HEK293T (cell line): ENCODE results near the gene GIPC2.

Source experiments
- CTCF ChIA-PET: fragments of 350-600 bp; formaldehyde crosslinking; extraction: SDS; loops from one replicate; lab custom pipeline; 2021; ENCODE audit warnings: antibody characterized with exemption, inconsistent platforms; lab: Yijun Ruan, JAX
- POLR2A ChIA-PET: fragments of 350-600 bp; formaldehyde crosslinking; extraction: SDS; loops from one replicate; lab custom pipeline; 2020; ENCODE audit warnings: antibody characterized with exemption, inconsistent platforms; lab: Yijun Ruan, JAX
- DNase-seq: peaks from one replicate; pipeline ENCODE4 v3.0.0; 2012; ENCODE audit warnings: mixed read lengths; ENCODE audit errors: extremely low spot score
- ARNT ChIP-seq: fragments of 450-650 bp; IDR thresholded peaks from 2 replicates; pipeline ENCODE4 v1.6.1; 2017; ENCODE audit warnings: mild to moderate bottlenecking
- BHLHE40 ChIP-seq: fragments of 450-650 bp; IDR thresholded peaks from 2 replicates; pipeline ENCODE4 v1.6.1; 2016; ENCODE audit warnings: mild to moderate bottlenecking, moderate library complexity, borderline replicate concordance
- CTBP1 ChIP-seq: fragments of 450-650 bp; IDR thresholded peaks from 2 replicates; pipeline ENCODE4 v1.6.1; 2016; ENCODE audit warnings: borderline replicate concordance
- ELF4 ChIP-seq: fragments of 450-650 bp; IDR thresholded peaks from 2 replicates; pipeline ENCODE4 v1.6.1; 2017; ENCODE audit warnings: antibody characterized with exemption
- FOXA1 ChIP-seq: fragments of 450-650 bp; IDR thresholded peaks from 2 replicates; pipeline ENCODE4 v1.6.1; 2016; ENCODE audit warnings: mild to moderate bottlenecking
- FOXK2 ChIP-seq: fragments of 450-650 bp; IDR thresholded peaks from 2 replicates; pipeline ENCODE4 v1.6.1; 2016; ENCODE audit warnings: mild to moderate bottlenecking
- FOXM1 ChIP-seq: fragments of 450-650 bp; IDR thresholded peaks from 2 replicates; pipeline ENCODE4 v1.6.1; 2017; ENCODE audit warnings: mild to moderate bottlenecking, borderline replicate concordance
- HDGF ChIP-seq: fragments of 450-650 bp; IDR thresholded peaks from 2 replicates; pipeline ENCODE4 v1.6.1; 2017; ENCODE audit warnings: antibody characterized with exemption, borderline replicate concordance
- L3MBTL2 ChIP-seq: fragments of 450-650 bp; conservative IDR thresholded peaks from 2 replicates; pipeline ENCODE4 v1.6.1; 2016; ENCODE audit warnings: mild to moderate bottlenecking
- LEF1 ChIP-seq: fragments of 450-650 bp; IDR thresholded peaks from 2 replicates; pipeline ENCODE4 v1.6.1; 2017; ENCODE audit warnings: mild to moderate bottlenecking, borderline replicate concordance
- NFRKB ChIP-seq: fragments of 450-650 bp; IDR thresholded peaks from 2 replicates; pipeline ENCODE4 v1.6.1; 2016; ENCODE audit warnings: mild to moderate bottlenecking, moderate library complexity
- PKNOX1 ChIP-seq: fragments of 450-650 bp; IDR thresholded peaks from 2 replicates; pipeline ENCODE4 v1.6.1; 2016
- SP1 ChIP-seq: fragments of 450-650 bp; IDR thresholded peaks from 2 replicates; pipeline ENCODE4 v1.6.1; 2017
- SUZ12 ChIP-seq: fragments of 450-650 bp; IDR thresholded peaks from 2 replicates; pipeline ENCODE4 v1.6.1; 2016; ENCODE audit warnings: mild to moderate bottlenecking
- TARDBP ChIP-seq: fragments of 450-650 bp; IDR thresholded peaks from 2 replicates; pipeline ENCODE4 v1.6.1; 2016
- ZNF384 ChIP-seq: fragments of 450-650 bp; IDR thresholded peaks from 2 replicates; pipeline ENCODE4 v1.6.1; 2016

The GIPC2 gene

DNA sequence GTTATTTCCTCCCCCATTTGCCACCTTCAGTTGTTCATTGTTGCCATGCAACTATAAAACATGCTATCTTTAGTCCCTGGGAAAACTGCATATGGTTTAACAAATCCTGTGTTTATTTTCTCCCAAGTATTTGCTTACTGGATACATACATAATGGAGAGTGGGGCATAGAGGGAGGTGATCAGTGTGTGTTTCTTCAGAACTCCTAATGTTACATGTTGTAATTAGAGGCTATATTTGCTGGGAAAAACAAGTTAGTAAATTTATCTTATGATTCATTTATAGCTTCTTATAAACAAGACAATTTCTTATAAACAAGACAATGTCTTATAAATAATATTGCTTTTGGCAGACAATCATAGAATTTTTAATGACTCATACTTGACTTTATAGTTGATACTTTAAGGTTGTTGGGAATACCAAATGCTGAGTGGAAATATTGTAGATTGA is 7.3 kb upstream of the GIPC2 start:
- no peak for DNase-seq
- ChIA-PET POLR2A (no interaction called here), CTCF (no interaction called here)
- no peak for TF ChIP-seq FOXM1
- TF ChIP-seq L3MBTL2 = no peak
- no peak for TF ChIP-seq PKNOX1
- TF ChIP-seq SP1 = no peak
- no peak for TF ChIP-seq TARDBP
- no peak for TF ChIP-seq CTBP1
- no peak for TF ChIP-seq ARNT
- TF ChIP-seq HDGF = no peak
- no peak for TF ChIP-seq BHLHE40

DNA sequence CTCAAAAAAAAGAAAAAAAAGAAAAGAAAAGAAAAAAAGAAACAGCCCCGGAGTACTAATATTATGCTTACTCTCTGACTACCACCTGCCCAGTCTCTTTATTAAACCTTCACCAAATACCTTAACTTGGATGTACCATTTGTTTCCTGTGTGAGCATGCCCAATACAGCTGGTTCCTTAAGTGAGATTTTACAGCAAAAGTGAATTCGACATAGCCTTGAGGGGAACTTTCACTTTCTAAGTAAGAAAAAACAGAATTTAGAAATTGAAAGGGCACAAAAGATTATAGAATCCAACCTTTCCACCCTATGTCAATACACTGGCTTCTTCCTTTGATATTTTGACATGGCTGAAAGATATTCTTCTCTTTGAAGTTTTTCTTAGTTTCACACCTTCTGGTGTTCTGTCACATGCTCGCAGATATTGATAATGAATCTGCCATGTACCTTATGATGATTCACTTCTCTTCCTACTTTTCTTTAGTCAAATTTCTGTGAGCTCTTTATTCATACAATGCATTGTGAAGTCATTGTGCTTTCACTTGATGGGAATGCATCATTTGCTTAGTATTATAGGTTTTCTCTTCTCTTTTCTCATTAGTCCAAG is 5.2 kb upstream of the GIPC2 start:
- ChIA-PET CTCF (no interaction called here), POLR2A (no interaction called here)
- DNase-seq = no peak
- TF ChIP-seq HDGF (no peak), SP1 (no peak), NFRKB (no peak), L3MBTL2 (no peak), FOXA1 (no peak), TARDBP (no peak), LEF1 (no peak), CTBP1 (no peak), FOXK2 (no peak), PKNOX1 (no peak), SUZ12 (no peak), ARNT (no peak), FOXM1 (no peak), BHLHE40 (no peak), ELF4 (no peak), ZNF384 (no peak)

DNA sequence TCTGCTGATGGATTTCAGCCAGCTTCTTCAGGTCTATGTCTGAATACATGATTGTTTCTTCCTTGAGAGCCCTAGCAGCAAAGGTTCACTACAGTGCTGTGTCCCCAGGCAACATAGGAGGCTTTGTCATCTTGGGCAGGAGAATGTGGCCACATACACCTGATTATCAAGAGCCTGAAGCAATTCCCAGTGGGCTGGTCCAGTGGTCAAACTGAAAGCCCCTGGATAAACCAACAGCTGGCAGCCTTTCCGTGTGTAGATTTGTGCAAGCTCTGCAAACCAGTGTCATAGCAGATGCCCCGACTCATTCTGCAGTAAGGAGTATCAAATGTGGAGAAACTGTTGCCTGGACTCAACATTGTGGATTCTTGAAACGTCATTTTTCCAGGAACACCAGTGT is 2.3 kb upstream of the GIPC2 start:
- ChIA-PET POLR2A (interaction anchor here (1.0 kb wide), 1 partner anchor 39 kb away, joined by 3 read pairs; the partner anchor contains the start of gene DNAJB4), CTCF (interaction anchor here (1.2 kb wide), 1 partner anchor 10 kb away, joined by 9 read pairs; no protein-coding TSS in a partner anchor)
- no peak for DNase-seq
- TF ChIP-seq SP1 = no peak
- no peak for TF ChIP-seq FOXA1
- TF ChIP-seq NFRKB = no peak
- TF ChIP-seq L3MBTL2 = no peak
- TF ChIP-seq FOXK2 = no peak
- TF ChIP-seq SUZ12 = no peak
- no peak for TF ChIP-seq TARDBP

- ChIA-PET POLR2A (interaction anchor here (2.0 kb wide), 1 partner anchor 40 kb away, joined by 5 read pairs; the partner anchor contains the start of gene DNAJB4), CTCF (no interaction called here)
- TF ChIP-seq LEF1 = no peak
- TF ChIP-seq SP1 = no peak
- no peak for TF ChIP-seq L3MBTL2
- no peak for TF ChIP-seq ELF4
- TF ChIP-seq FOXK2 = no peak
- no peak for TF ChIP-seq TARDBP
- TF ChIP-seq FOXA1 = no peak
- TF ChIP-seq PKNOX1 = no peak
- no peak for TF ChIP-seq BHLHE40
- TF ChIP-seq ARNT = no peak
- TF ChIP-seq ZNF384 = no peak
- DNase-seq = no peak
Measured at GRCh38 chr1:78044796-78045562, 787 bp upstream of the GIPC2 start.

DNA sequence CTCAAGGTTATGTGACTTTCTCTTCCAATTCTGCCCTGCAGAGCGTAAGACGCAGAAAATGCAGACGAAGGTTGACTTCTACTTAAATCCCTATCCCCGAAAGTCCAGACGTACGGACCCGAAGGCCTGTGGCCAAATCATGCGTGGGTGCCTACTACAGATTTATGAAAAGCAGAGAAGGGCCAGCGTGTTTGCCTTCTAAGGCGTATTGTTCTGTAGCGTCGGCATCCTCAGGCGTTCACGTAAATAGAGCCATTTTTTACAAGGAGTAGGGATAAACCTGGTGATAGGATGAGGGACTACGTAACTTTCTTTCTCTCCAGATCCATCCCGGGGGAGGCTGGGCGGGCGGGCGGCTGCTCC is 222 bp upstream of the GIPC2 start:
- no peak for TF ChIP-seq ELF4
- no peak for TF ChIP-seq TARDBP
- TF ChIP-seq SP1 = no peak
- no peak for TF ChIP-seq ZNF384
- TF ChIP-seq NFRKB = no peak
- TF ChIP-seq CTBP1 = no peak
- no peak for TF ChIP-seq HDGF
- TF ChIP-seq SUZ12 = no peak
- no peak for TF ChIP-seq FOXM1
- TF ChIP-seq BHLHE40 = no peak
- TF ChIP-seq L3MBTL2 = no peak
- no peak for TF ChIP-seq PKNOX1
- no peak for TF ChIP-seq FOXA1
- TF ChIP-seq LEF1 = no peak
- no peak for TF ChIP-seq FOXK2
- TF ChIP-seq ARNT = no peak

More for the DNA sequence above, 222 bp upstream of the GIPC2 start:
- DNase-seq = no peak
- POLR2A ChIA-PET = interaction anchor here (2.0 kb wide), 1 partner anchor 41 kb away, joined by 5 read pairs; the partner anchor contains the start of gene DNAJB4
- CTCF ChIA-PET = no interaction called here
